Tibial artery (tissue), 4 donors: ENCODE results near the gene GGT7.
A peak's percentile ranks its signal among the peaks of the same experiment; 100 is the strongest.
"Not testable (repeated sequence)": the region's sequence is repeated elsewhere in the genome, so short reads cannot be mapped to it uniquely, and the experiment has no call there.

Experiments
- DNase-seq, 2 donors: peaks; one replicate each; pipeline ENCODE4 v3.0.0-alpha.2; 2019
- H3K27ac ChIP-seq, 2 donors: fragments of 200-600 bp; sonication (generic) in 1 of 2; 1 replicate in 1 of 2; 2 replicates in 1 of 2; pipeline ENCODE4 v1.5.1; 2018 to 2019; ENCODE audit warnings: mild to moderate bottlenecking in 1 of 2
- H3K27me3 ChIP-seq, 2 donors: fragments of 200-600 bp; sonication (generic) in 1 of 2; one replicate each; pipeline versions ENCODE4 v1.5.1 to v1.6.0; 2016 to 2019
- H3K36me3 ChIP-seq, 3 donors: fragments of 200-600 bp; sonication (generic) in 2 of 3; one replicate each; pipeline ENCODE4 v1.5.1; 2016 to 2019; ENCODE audit warnings: mild to moderate bottlenecking in 2 of 3
- H3K4me1 ChIP-seq, 4 donors: fragments of 200-600 bp; sonication (generic) in 2 of 4; 1 replicate in 3 of 4; 2 replicates in 1 of 4; pipeline ENCODE4 v1.5.1; 2016 to 2019
- H3K4me3 ChIP-seq, 2 donors: fragments of 200-600 bp; sonication (generic) in 1 of 2; 1 replicate in 1 of 2; 2 replicates in 1 of 2; pipeline ENCODE4 v1.5.1; 2018 to 2019; ENCODE audit warnings: mild to moderate bottlenecking in 2 of 2
- H3K9me3 ChIP-seq, 3 donors: fragments of 200-600 bp; sonication (generic) in 1 of 3; one replicate each; pipeline ENCODE4 v1.5.1; 2016 to 2019
- CTCF ChIP-seq, 2 experiments: fragments of 200-600 bp in 1 of 2; fragments of 450-650 bp in 1 of 2; IDR thresholded peaks; one replicate each; pipeline ENCODE4 v1.5.1; 2017 to 2019; ENCODE audit warnings: antibody characterized with exemption in 2 of 2, mild to moderate bottlenecking in 1 of 2, moderate library complexity in 1 of 2
- intact Hi-C: fragments of 100-400 bp; cut with DNase I; formaldehyde crosslinking; loops from one replicate; pipeline ENCODE4 v1.15.0; 2023; ENCODE audit warnings: low total_unique reads

Gene GGT7

GRCh38 chr20:34915131-34915530 is 42.5 kb upstream of the GGT7 start:
- no peaks in the 10 kb centered on the region for H3K27me3 ChIP-seq
- TF ChIP-seq CTCF (IDR thresholded peaks at IDR 0.05) = no peak
- H3K4me3 ChIP-seq = no peak overlapping the region
- H3K36me3 ChIP-seq = peaks cover 0 to 13% (median 11%) of the 10 kb centered on the region in 3 donors
- DNase-seq = no peak
- intact Hi-C loops = no loop called here
- no peaks in the 10 kb centered on the region for H3K4me1 ChIP-seq
- no peaks in the 10 kb centered on the region for H3K9me3 ChIP-seq
- H3K27ac ChIP-seq = no peak overlapping the region

GRCh38 chr20:34907616-34908469 is 35.2 kb upstream of the GGT7 start:
- TF ChIP-seq CTCF (IDR thresholded peaks at IDR 0.05) = no peak
- DNase-seq = peak in 1 of 2 donors; percentile 47
- Histone ChIP-seq H3K4me1 (peaks cover 12 to 39% (median 18%) of the 10 kb centered on the region in 4 donors), H3K36me3 (no peaks in the 10 kb centered on the region), H3K27me3 (no peaks in the 10 kb centered on the region), H3K4me3 (no peak overlapping the region), H3K9me3 (no peaks in the 10 kb centered on the region), H3K27ac (peak overlapping the region; percentile 65 to 72)
- intact Hi-C loops = no loop called here

GRCh38 chr20:34904202-34904621 is 31.6 kb upstream of the GGT7 start:
- H3K27ac ChIP-seq = peak overlapping the region; percentile 20 to 28
- no peak for TF ChIP-seq CTCF (IDR thresholded peaks at IDR 0.05)
- intact Hi-C loops = no loop called here

GRCh38 chr20:34898731-34899130 is 26.1 kb upstream of the GGT7 start:
- H3K36me3 ChIP-seq, H3K4me3 ChIP-seq, H3K27ac ChIP-seq, intact Hi-C loops, H3K27me3 ChIP-seq, DNase-seq, H3K9me3 ChIP-seq: not testable (repeated sequence)
- peaks cover 0 to 34% (median 13%) of the 10 kb centered on the region in 4 donors for H3K4me1 ChIP-seq

More at GRCh38 chr20:34904202-34904621, 31.6 kb upstream of the GGT7 start:
- Histone ChIP-seq H3K36me3 (no peaks in the 10 kb centered on the region), H3K9me3 (no peaks in the 10 kb centered on the region), H3K4me3 (no peak overlapping the region), H3K27me3 (no peaks in the 10 kb centered on the region), H3K4me1 (peaks cover 12 to 46% (median 18%) of the 10 kb centered on the region in 4 donors)
- DNase-seq = no peak

GRCh38 chr20:34898129-34898528 is 25.5 kb upstream of the GGT7 start:
- intact Hi-C loops, DNase-seq, H3K9me3 ChIP-seq, H3K27ac ChIP-seq, H3K36me3 ChIP-seq, H3K4me3 ChIP-seq, H3K27me3 ChIP-seq: not testable (repeated sequence)
- H3K4me1 ChIP-seq = peaks cover 0 to 31% (median 13%) of the 10 kb centered on the region in 4 donors

- Histone ChIP-seq H3K27ac (peak overlapping the region in 1 of 2 donors; percentile 13), H3K27me3 (no peaks in the 10 kb centered on the region), H3K4me1 (peaks cover 0 to 40% (median 13%) of the 10 kb centered on the region in 4 donors), H3K4me3 (no peak overlapping the region), H3K36me3 (no peaks in the 10 kb centered on the region), H3K9me3 (no peaks in the 10 kb centered on the region)
- no peak for TF ChIP-seq CTCF (IDR thresholded peaks at IDR 0.05)
- no peak for DNase-seq
- intact Hi-C loops = no loop called here
Measured at GRCh38 chr20:34896086-34896621, 23.5 kb upstream of the GGT7 start.
